GM18508 (cell line): ENCODE results near the gene PKN2.

ENCODE experiments used
- ATAC-seq: cut with Tn5 transposase; IDR thresholded peaks from one replicate; pipeline ENCODE4 v1.9.1; 2021; ENCODE audit warnings: moderate number of reproducible peaks; ENCODE audit not compliant: insufficient read depth, unreplicated experiment

Gene PKN2

DNA sequence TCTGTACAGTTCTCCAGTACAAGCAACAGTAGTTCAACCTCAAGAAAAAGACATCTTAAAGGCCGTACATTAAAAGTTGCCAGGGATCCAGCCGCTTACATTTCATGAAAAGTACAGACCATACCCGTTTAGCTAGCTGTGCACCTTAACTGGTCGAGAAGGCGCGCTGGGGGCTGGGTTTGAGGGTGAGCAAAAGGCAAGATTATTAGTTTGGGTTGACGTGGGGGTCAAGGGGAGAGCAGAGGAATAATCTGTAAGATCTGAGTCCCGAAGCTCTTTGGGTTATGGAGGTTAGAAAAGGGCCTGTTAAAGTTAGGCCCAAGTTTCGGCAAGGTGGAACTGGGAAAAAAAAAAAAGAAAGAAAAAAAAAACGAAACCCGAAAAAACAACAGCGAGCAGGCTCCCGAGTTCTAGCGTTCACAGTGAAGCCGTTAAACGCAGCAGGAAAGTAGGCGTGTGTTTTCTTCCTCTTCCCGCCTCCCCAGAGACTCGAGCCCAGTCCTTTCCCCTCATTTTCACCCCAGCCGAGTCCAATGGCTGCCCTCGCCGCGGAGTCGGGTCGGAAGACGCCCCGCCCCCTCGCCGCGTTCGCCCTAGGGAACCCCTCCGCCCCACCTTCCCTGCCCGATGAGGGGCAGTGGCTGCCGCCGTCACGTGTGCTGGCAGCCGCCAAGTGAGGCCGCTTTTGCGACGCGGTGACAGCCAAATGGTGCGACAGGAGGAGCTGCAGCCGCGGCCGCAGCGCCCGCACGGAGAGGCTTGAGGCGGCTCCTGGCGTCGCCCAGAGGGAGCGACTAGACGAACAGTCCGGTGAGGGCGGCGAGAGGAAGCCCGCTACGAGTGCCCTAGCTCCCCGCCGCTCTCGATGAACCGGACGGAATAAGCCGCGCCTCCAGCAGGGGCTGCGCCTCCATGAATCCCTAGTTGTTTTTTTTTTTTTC lies at the start of gene PKN2:
Gene PKN2, plus strand, starts transcription at position 733 of the 941 bp plus-strand sequence. CDS start 308 bp downstream, outside the sequence.
- peak; percentile 71 for ATAC-seq

- ATAC-seq, result no peak
Measured at GRCh38 chr1:88634538-88634937, 49.5 kb upstream of the PKN2 start.

- ATAC-seq, result no peak
Measured at GRCh38 chr1:88640060-88640459, 44.0 kb upstream of the PKN2 start.

- ATAC-seq, result no peak
Measured at GRCh38 chr1:88645886-88646285, 38.2 kb upstream of the PKN2 start.

GRCh38 chr1:88646476-88647248 lies 37.4 kb upstream of the PKN2 start:
- ATAC-seq, result no peak

DNA sequence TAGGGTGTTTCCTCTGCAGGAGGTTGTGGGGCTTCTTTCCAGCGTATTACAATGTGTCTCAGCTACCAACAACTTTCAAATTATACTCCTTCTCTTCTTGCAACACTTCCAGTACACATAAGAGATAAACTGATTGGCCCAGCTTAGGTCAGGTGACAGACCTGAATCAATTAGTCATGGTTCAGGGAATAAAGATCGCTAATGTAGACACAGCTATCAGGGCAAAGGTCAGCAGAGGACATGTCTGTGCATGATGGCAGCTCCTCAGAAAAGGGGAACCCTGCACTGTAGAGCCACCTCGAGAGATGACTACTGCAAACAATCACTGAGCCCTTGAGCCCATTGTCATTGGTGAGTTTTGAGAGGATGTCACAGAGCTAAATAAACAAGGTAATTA lies 36.8 kb upstream of the PKN2 start:
- ATAC-seq, result peak; percentile 76

DNA sequence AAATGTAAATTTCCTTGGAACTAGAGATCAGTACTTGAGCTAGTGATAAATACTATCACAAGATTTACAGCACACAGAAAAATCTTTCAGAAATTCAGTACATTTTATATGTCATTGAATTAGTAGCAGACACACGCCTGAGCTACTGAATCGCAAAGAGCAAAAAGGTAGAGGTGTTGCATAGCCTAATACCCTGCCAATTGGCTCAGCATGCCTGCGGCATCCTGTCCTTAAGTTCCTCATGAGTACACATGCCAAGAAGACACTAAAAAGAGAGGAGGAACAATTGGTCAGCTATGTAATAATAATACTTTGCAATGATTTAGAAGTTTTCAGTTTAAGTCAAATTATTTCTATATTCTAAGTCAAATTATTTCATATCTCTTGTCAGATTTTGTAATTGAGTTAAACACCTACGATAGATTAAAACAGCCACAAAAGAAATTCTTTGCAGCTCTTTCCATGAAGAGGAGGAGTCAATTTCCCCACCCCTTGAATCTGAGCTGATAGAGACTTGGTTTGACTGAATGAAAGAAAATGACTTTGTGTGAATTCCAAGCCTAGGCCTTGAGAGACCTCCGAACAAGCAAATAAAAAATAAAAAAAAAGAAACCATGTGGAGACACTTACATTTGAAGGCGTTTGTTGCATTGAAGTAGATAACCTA lies 36.2 kb upstream of the PKN2 start:
- no peak for ATAC-seq

- ATAC-seq, result no peak
Measured at GRCh38 chr1:88648706-88649105, 35.4 kb upstream of the PKN2 start.

DNA sequence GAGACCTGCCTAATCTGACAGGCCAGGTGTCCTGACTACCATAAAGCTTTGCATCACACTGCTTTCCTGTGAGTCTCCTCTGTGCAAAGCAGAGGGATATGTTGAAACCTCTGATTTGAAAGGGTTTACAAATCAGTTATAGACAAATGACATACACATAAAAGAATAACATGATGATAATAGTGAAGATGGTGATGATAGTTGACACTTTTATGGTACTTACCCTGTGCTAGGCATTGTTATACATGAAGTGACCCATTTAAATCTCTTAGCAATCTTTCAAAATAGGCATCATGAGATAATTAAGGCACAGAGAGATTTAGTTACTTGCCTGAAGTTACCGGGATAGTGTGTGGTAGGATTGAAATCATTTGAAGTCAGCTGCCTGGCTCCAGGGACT lies 34.1 kb upstream of the PKN2 start:
- ATAC-seq, result no peak

GRCh38 chr1:88650676-88651418 lies 33.2 kb upstream of the PKN2 start:
- no peak for ATAC-seq

DNA sequence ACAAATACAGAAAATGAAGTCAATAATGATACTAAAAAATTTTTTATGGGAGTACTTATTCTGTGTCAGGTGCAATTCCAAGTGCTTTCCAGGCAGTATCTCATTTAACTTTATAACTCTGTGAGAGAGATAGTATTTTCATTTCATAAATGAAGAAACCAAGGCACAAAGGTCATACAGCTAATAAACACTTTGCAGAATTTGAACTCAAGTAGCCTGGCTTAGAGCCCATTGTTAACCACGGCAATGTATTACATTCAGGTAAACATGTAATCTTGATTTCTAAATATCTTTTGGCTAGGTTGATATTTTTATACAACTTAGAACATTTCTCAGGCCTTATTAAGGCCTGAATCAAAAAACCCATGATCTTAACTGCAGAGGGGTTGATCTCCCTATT lies 28.9 kb upstream of the PKN2 start:
- ATAC-seq, result no peak

- ATAC-seq, result no peak
Measured at GRCh38 chr1:88655685-88656299, 28.3 kb upstream of the PKN2 start.

GRCh38 chr1:88658419-88658818 lies 25.7 kb upstream of the PKN2 start:
- ATAC-seq, result no peak

DNA sequence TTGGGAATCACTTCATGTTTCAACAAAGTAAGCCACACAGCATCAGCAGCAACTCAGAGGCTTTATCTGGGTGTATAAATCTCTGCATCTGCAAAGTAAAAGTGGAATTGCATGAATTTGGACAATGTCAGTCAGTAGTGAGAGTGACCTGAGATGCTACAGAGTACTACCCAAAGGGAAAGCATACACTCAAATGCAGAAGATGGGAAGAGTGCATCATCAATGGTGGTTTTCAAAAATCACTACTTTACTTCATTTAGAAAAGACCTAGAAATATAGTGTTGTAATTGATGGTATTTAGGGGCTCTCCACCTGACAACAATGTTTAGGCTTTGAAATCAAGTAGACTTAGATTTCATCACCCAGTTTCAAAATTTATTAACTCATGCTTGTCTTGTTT lies 24.5 kb upstream of the PKN2 start:
- no peak for ATAC-seq

- no peak for ATAC-seq
Measured at GRCh38 chr1:88661188-88661587, 22.9 kb upstream of the PKN2 start.

DNA sequence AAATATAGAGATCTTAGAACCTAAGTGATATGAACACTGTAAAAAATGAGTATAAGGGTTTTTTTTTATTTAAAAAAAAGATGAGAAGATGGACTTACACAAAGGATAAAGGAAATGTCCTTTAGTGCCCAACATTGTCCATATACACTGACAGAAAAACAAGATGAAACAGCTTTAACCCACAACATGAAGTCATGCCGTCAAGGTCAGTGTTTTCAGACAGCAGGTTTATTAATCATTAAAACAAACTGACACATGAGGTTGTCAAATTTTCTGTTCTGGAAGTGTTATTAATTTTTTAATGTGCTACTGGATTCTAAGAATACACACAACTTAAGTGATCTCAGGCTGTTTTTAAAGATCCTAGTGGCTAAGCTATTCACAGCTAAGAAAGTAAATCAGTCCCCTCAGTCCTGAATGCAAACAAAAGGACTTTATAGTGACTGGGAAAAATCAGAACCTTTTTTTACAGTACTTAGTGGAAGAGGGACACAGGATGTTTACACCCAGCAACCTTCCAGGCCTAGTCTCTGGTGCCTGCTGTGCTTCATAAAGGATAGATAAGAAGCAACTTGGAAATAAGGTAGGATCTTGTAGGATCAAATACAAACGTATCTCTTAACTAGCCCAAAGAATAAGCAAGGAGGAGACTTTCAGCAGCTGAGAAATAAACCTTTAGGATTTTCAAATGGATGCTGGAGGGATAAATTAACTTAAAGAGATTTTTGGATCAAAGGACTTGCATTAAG lies 21.9 kb upstream of the PKN2 start:
- ATAC-seq, result peak; percentile 49

DNA sequence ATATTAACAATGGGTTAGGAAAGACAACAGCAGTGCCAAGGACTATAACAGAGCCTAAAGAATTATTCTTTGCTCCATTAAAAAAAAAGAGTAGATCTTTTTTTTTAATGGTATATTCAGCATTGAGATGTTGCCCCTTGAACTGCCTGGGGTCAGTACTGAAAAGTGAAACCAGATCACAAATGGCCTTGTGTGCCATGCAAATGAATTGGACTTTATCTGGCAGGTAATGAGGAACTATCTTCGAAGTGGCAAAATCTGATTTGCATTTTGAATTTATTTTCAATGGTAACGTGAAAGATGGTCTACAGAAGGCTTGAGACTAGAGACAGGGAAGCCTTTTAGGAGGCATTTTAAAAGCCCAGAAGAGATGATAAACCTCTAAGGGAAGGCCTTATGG lies 21.4 kb upstream of the PKN2 start:
- ATAC-seq, result no peak

- no peak for ATAC-seq
Measured at GRCh38 chr1:88668405-88668804, 15.7 kb upstream of the PKN2 start.

DNA sequence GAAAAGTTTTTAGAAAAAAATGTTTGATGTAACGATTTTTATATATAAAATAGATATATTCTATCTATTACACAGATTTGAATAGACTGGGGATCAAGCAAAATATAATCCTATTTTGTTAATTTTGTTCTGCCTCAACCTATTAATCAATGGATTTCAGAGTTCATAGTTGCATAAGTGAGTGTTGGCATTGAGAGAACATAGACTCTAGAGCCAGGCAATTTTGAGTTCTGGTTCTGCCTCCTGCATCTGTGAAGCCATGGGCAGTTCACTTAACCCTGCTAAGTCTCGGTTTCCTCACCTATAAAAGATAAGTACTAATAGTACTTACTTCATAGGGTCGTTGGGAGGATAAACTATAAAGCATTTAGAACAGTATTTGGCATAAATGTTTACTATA lies 13.6 kb upstream of the PKN2 start:
- ATAC-seq, result no peak
